WTC11 (cell line): ENCODE data around the gene BAIAP2. TPM values are rescaled to one million over a fixed set of nuclear protein-coding genes. Genes with fewer than 3 reads are reported as not detected.

Source experiments
- ATAC-seq: fragments of 200-7000 bp; cut with Tn5 transposase; 2 replicates; pipeline ENCODE4 v1.10.0; 2021; ENCODE audit warnings: mild to moderate bottlenecking, moderate library complexity
- CTCF ChIA-PET: fragments of 300-600 bp; sonication (Branson Sonifier 250); formaldehyde crosslinking; loops from one replicate; lab custom pipeline; 2021; ENCODE audit warnings: antibody characterized with exemption; lab: Charles Lee
- POLR2A ChIA-PET: fragments of 350-600 bp; sonication (Branson Sonifier 250); formaldehyde crosslinking; loops from one replicate; lab custom pipeline; 2021; ENCODE audit warnings: antibody characterized with exemption; lab: Charles Lee
- DNase-seq: peaks from one replicate; pipeline ENCODE4 v3.0.0; 2021; ENCODE audit warnings: low spot score
- H3K27ac Mint-ChIP-seq: 2 replicates; pipeline ENCODE4 v1.8.0; 2021; ENCODE audit warnings: mixed read lengths
- H3K27me3 Mint-ChIP-seq: 2 replicates; pipeline ENCODE4 v1.8.0; 2021; ENCODE audit warnings: low read depth, mild to moderate bottlenecking, moderate library complexity, mixed read lengths
- H3K36me3 Mint-ChIP-seq: 2 replicates; pipeline ENCODE4 v1.8.0; 2021; ENCODE audit warnings: mixed read lengths
- H3K4me1 Mint-ChIP-seq: 2 replicates; pipeline ENCODE4 v1.8.0; 2022; ENCODE audit warnings: mixed read lengths
- H3K4me3 Mint-ChIP-seq: 2 replicates; pipeline ENCODE4 v1.8.0; 2021; ENCODE audit warnings: mild to moderate bottlenecking, moderate library complexity, mixed read lengths
- H3K9me3 Mint-ChIP-seq: 2 replicates; pipeline ENCODE4 v1.8.0; 2021; ENCODE audit warnings: mixed read lengths
- GTF2I ChIP-seq: fragments of 250-450 bp; sonication (Bioruptor Pico); conservative IDR thresholded peaks from 2 replicates; pipeline ENCODE4 v1.4.0; 2021; ENCODE audit warnings: mild to moderate bottlenecking
- KAT7 ChIP-seq: sonication (generic); formaldehyde crosslinking; IDR thresholded peaks from 2 replicates; pipeline ENCODE4 v1.8.1; 2023; ENCODE audit warnings: missing genetic modification reagents, mild to moderate bottlenecking, borderline replicate concordance
- NR1H2 ChIP-seq: sonication (generic); formaldehyde crosslinking; IDR thresholded peaks from 2 replicates; pipeline ENCODE4 v1.9.0; 2021; ENCODE audit warnings: mild to moderate bottlenecking, moderate library complexity, missing genetic modification reagents
- SMAD4 ChIP-seq: sonication (generic); formaldehyde crosslinking; IDR thresholded peaks from 2 replicates; pipeline ENCODE4 v1.8.0; 2022; ENCODE audit warnings: mild to moderate bottlenecking, missing genetic modification reagents
- TP53 ChIP-seq: sonication (generic); formaldehyde crosslinking; IDR thresholded peaks from 2 replicates; pipeline ENCODE4 v1.8.1; 2023; ENCODE audit warnings: mild to moderate bottlenecking, missing genetic modification reagents
- ZNF317 ChIP-seq: sonication (generic); formaldehyde crosslinking; IDR thresholded peaks from 2 replicates; pipeline ENCODE4 v1.8.1; 2023; ENCODE audit warnings: low read depth, mild to moderate bottlenecking, moderate library complexity, missing genetic modification reagents, borderline replicate concordance
- ZNF423 ChIP-seq: fragments of 250-450 bp; sonication (Bioruptor Pico); IDR thresholded peaks from 2 replicates; pipeline ENCODE4 v2.1.2; 2022; ENCODE audit warnings: mild to moderate bottlenecking, moderate library complexity
- total RNA-seq: library from RNA; stranded (reverse); gene quantifications from 3 replicates; pipeline ENCODE4 v1.2.3, GENCODE V29; 2021
- TF ChIP-seq, protein P1 (sequence below): sonication (generic); formaldehyde crosslinking; IDR thresholded peaks from 2 replicates; pipeline ENCODE4 v1.8.1; 2022; ENCODE audit warnings: missing genetic modification reagents, borderline replicate concordance
- TF ChIP-seq, protein P2 (sequence below): sonication (generic); formaldehyde crosslinking; IDR thresholded peaks from 2 replicates; pipeline ENCODE4 v1.8.1; 2023; ENCODE audit warnings: mild to moderate bottlenecking, missing genetic modification reagents
- TF ChIP-seq, protein P3 (sequence below): sonication (generic); formaldehyde crosslinking; IDR thresholded peaks from 2 replicates; pipeline ENCODE4 v1.8.0; 2023; ENCODE audit warnings: missing genetic modification reagents, mild to moderate bottlenecking, borderline replicate concordance
- TF ChIP-seq, protein P4 (sequence below): fragments of 250-450 bp; sonication (Bioruptor Pico); IDR thresholded peaks from 2 replicates; pipeline ENCODE4 v1.9.0; 2021; ENCODE audit warnings: mild to moderate bottlenecking
- TF ChIP-seq, protein P5 (sequence below): sonication (generic); formaldehyde crosslinking; IDR thresholded peaks from 2 replicates; pipeline ENCODE4 v1.8.1; 2022; ENCODE audit warnings: mild to moderate bottlenecking, missing genetic modification reagents, moderate library complexity, borderline replicate concordance
- TF ChIP-seq, protein P6 (sequence below): sonication (generic); formaldehyde crosslinking; IDR thresholded peaks from 2 replicates; pipeline ENCODE4 v1.8.1; 2023; ENCODE audit warnings: mild to moderate bottlenecking, missing genetic modification reagents

Gene BAIAP2
- total RNA-seq, 1 experiment from 2014 or later: 20.7 TPM

DNA sequence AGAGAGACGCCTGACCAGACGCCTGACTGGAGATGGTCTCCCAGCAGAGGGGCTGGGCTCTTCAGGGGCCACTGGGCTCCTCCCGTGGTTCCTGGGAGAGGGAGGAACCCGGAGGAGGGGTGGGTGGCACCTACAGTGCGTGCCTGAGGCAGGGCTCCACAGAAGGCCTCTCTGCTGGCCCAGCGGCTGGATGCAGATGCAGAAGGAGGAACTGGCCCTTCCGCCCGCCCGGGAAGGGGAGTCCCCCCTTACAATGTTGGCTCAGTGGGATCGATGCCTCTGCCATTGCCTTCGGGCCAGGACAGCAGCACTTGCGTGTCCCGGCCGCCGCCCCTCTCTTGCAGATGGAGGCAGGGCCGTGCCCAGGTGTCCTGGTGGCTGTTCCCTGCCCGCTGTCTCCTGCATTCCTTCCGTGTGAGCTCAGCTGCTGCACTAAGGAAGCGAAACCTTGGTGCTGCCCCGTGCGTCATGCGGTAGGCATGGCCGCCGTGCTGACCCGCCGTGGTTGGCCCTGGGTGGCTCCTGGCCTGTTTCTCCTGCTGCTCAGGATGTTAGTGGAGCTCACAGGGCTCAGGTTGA, 15.1 kb downstream of the BAIAP2 start (continued):
- TF ChIP-seq GTF2I (CRISPR knock-in tag): no peak
- no peak for TF ChIP-seq TP53
- no peak for TF ChIP-seq NR1H2 (CRISPR knock-in tag)

DNA sequence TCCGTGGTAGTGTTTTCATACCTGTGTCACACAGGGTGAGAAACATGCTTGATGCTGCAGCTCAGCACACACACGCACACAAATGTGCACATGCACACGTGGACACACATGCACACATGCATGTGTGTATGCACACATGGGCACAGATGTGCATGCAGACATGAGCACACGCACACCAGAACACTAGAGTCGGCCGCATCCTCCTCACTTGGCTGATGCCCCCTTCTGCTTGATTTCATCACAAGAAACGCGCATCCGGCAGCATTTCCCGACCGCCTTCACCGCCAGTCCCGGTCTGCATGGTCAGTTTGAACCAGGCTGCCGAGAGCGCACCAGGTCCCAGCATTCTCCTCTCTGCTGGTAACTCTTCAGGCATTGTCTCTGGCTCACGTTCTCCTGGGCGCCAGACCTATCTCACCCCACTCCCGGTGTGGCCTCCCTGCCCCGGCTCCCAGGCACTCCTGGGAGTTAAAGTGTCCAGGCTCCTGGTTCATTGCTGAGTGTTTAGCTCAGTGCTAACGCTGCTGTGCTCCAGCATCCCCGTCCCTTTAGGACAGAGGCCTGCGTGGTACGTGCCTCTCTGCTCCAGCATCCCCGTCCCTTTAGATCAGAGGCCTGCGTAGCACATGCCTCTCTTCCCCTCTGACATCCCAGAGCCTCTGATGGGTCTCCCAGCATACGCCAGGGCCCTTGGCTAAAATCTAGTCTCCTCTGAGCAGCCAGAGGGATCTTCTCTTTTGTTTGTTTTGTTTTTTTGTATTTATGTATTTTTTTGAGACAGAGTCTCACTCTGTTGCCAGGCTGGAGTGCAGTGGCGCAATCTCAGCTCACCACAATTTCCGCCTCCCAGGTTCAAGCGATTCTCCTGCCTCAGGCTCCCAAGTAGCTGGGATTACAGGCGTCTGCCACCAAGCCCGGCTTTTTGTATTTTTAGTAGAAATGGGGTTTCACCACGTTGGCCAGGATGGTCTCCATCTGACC, 16.0 kb downstream of the BAIAP2 start:
- Mint-ChIP-seq H3K27ac (peak overlapping the region; percentile 65; the same call in 1 of the 2 replicates), H3K9me3 (no peaks in the 10 kb centered on the region), H3K4me1 (peaks cover 6% of the 10 kb centered on the region; the same call in 1 of the 2 replicates), H3K36me3 (no peaks in the 10 kb centered on the region), H3K4me3 (no peak overlapping the region), H3K27me3 (no peaks in the 10 kb centered on the region)
- DNase-seq: no peak
- CTCF ChIA-PET: interaction anchor here (0.7 to 2.1 kb wide), 3 partner anchors 10 to 51 kb away, joined by 3 to 8 read pairs (median 4); no protein-coding TSS in a partner anchor
- TF ChIP-seq, protein P1, sequence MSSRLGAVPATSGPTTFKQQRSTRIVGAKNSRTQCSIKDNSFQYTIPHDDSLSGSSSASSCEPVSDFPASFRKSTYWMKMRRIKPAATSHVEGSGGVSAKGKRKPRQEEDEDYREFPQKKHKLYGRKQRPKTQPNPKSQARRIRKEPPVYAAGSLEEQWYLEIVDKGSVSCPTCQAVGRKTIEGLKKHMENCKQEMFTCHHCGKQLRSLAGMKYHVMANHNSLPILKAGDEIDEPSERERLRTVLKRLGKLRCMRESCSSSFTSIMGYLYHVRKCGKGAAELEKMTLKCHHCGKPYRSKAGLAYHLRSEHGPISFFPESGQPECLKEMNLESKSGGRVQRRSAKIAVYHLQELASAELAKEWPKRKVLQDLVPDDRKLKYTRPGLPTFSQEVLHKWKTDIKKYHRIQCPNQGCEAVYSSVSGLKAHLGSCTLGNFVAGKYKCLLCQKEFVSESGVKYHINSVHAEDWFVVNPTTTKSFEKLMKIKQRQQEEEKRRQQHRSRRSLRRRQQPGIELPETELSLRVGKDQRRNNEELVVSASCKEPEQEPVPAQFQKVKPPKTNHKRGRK (CRISPR knock-in tag): no peak
- no peak for TF ChIP-seq ZNF317 (CRISPR knock-in tag)
- TF ChIP-seq, protein P2, sequence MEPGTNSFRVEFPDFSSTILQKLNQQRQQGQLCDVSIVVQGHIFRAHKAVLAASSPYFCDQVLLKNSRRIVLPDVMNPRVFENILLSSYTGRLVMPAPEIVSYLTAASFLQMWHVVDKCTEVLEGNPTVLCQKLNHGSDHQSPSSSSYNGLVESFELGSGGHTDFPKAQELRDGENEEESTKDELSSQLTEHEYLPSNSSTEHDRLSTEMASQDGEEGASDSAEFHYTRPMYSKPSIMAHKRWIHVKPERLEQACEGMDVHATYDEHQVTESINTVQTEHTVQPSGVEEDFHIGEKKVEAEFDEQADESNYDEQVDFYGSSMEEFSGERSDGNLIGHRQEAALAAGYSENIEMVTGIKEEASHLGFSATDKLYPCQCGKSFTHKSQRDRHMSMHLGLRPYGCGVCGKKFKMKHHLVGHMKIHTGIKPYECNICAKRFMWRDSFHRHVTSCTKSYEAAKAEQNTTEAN (CRISPR knock-in tag): no peak
- no peak for TF ChIP-seq KAT7
- TF ChIP-seq, protein P3, sequence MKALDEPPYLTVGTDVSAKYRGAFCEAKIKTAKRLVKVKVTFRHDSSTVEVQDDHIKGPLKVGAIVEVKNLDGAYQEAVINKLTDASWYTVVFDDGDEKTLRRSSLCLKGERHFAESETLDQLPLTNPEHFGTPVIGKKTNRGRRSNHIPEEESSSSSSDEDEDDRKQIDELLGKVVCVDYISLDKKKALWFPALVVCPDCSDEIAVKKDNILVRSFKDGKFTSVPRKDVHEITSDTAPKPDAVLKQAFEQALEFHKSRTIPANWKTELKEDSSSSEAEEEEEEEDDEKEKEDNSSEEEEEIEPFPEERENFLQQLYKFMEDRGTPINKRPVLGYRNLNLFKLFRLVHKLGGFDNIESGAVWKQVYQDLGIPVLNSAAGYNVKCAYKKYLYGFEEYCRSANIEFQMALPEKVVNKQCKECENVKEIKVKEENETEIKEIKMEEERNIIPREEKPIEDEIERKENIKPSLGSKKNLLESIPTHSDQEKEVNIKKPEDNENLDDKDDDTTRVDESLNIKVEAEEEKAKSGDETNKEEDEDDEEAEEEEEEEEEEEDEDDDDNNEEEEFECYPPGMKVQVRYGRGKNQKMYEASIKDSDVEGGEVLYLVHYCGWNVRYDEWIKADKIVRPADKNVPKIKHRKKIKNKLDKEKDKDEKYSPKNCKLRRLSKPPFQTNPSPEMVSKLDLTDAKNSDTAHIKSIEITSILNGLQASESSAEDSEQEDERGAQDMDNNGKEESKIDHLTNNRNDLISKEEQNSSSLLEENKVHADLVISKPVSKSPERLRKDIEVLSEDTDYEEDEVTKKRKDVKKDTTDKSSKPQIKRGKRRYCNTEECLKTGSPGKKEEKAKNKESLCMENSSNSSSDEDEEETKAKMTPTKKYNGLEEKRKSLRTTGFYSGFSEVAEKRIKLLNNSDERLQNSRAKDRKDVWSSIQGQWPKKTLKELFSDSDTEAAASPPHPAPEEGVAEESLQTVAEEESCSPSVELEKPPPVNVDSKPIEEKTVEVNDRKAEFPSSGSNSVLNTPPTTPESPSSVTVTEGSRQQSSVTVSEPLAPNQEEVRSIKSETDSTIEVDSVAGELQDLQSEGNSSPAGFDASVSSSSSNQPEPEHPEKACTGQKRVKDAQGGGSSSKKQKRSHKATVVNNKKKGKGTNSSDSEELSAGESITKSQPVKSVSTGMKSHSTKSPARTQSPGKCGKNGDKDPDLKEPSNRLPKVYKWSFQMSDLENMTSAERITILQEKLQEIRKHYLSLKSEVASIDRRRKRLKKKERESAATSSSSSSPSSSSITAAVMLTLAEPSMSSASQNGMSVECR (CRISPR knock-in tag): no peak
- ATAC-seq: no peak
- POLR2A ChIA-PET: no interaction called here

DNA sequence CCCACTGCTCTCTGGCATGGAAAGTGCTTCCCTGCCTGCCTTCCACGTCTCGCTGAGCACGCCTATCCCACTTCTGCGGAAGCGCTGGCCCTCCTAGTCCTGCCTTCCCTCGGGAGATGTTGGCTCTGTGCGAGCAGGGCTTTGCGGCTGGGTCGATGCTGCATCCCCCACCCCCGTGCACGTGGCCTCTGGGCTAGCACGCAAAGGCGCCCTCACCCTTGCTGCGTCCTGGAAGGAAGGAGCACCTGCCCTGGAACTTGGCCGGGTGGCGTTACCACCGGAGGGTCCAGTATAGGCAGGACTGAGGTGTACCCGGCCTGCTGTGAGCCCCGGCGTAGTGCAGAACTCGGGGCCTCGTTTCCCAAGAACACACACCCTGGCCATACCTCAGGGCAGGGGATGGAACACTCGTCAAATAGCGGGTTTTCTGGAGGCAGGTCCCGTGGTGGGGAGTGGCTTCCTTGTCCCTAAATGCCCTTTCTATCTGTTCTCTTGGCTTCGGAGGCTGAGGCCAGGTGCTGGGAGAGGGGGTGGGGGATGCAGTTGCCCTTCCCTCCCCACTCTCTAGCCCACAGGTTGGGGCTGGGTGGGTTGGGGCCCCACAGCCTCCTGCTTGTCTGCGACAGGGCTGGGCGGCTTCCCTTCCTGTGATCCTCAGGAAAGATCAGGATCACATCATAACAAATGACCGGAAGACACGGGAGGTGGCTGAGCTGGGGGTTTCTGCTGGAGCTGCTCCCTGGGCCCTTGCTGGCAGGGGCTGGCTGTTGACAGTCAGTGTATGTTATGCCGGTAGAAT, 17.4 kb downstream of the BAIAP2 start:
- Mint-ChIP-seq H3K4me1 (peaks cover 6% of the 10 kb centered on the region; the same call in 1 of the 2 replicates), H3K27me3 (no peaks in the 10 kb centered on the region), H3K36me3 (no peaks in the 10 kb centered on the region), H3K27ac (peak overlapping the region; percentile 53; the same call in 1 of the 2 replicates), H3K4me3 (no peak overlapping the region), H3K9me3 (no peaks in the 10 kb centered on the region)
- DNase-seq: no peak
- TF ChIP-seq TP53: no peak
- TF ChIP-seq, protein P4, sequence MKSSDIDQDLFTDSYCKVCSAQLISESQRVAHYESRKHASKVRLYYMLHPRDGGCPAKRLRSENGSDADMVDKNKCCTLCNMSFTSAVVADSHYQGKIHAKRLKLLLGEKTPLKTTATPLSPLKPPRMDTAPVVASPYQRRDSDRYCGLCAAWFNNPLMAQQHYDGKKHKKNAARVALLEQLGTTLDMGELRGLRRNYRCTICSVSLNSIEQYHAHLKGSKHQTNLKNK (CRISPR knock-in tag): no peak
- TF ChIP-seq, protein P5, sequence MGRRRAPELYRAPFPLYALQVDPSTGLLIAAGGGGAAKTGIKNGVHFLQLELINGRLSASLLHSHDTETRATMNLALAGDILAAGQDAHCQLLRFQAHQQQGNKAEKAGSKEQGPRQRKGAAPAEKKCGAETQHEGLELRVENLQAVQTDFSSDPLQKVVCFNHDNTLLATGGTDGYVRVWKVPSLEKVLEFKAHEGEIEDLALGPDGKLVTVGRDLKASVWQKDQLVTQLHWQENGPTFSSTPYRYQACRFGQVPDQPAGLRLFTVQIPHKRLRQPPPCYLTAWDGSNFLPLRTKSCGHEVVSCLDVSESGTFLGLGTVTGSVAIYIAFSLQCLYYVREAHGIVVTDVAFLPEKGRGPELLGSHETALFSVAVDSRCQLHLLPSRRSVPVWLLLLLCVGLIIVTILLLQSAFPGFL: no peak
- TF ChIP-seq SMAD4 (CRISPR knock-in tag): no peak
- TF ChIP-seq, protein P6, sequence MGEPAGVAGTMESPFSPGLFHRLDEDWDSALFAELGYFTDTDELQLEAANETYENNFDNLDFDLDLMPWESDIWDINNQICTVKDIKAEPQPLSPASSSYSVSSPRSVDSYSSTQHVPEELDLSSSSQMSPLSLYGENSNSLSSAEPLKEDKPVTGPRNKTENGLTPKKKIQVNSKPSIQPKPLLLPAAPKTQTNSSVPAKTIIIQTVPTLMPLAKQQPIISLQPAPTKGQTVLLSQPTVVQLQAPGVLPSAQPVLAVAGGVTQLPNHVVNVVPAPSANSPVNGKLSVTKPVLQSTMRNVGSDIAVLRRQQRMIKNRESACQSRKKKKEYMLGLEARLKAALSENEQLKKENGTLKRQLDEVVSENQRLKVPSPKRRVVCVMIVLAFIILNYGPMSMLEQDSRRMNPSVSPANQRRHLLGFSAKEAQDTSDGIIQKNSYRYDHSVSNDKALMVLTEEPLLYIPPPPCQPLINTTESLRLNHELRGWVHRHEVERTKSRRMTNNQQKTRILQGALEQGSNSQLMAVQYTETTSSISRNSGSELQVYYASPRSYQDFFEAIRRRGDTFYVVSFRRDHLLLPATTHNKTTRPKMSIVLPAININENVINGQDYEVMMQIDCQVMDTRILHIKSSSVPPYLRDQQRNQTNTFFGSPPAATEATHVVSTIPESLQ: no peak
- no peak for TF ChIP-seq ZNF423 (CRISPR knock-in tag)
- CTCF ChIA-PET: interaction anchor here (0.6 to 2.1 kb wide), 3 partner anchors 12 to 1663 kb away, joined by 3 to 8 read pairs (median 4); no protein-coding TSS in a partner anchor
- POLR2A ChIA-PET: no interaction called here
- ATAC-seq: peak; percentile 24; the same call in 1 of the 2 replicates
